ENCODE measurements around the gene SH3PXD2A. TPM values are rescaled to one million over a fixed set of nuclear protein-coding genes. Genes with fewer than 3 reads are reported as not detected.

SH3PXD2A gene
- total RNA-seq, 4 donors from 2014 or later, result 128 to 154 (median 136) TPM

DNA sequence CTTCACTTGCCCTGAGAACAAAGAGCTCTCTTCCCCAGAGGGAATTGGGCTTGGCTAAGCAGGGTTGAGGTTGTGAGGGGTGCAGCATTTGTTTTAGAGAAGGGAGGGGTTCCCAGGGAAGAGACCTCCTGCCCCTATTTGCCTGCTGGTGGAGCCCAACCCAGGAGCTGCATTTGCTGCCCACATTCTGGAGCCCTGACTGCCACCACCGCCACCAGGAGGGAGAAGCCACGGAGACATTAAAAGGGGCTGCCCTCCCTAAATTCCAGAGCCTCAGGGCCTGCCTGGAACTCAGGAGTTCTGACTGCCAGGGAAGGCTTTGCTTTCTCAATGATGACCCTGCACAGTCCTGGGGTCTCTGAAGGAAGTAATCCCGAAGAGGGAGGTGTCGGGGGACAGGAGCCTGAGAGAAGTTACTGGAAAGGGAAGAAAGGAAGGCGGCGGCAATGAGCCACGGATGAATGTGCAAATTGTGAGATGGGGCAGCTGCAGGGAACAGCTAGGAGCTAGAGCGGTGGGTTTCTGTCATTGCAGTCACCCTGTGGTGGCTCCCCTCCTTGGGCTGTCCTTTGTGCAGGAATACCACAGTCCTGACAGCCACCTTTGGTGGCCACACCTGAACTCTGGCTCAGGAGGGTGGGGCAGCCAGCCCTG is 310.6 kb downstream of the SH3PXD2A start:
- Histone ChIP-seq H3K27me3 (no peaks in the 10 kb centered on the region), H3K4me3 (no peak overlapping the region), H3K9me3 (no peaks in the 10 kb centered on the region), H3K27ac (no peak overlapping the region), H3K36me3 (no peaks in the 10 kb centered on the region), H3K4me1 (peaks cover 0 to 14% (median 5%) of the 10 kb centered on the region in 4 donors)
- WGBS, 2 donors, result 78 to 84% methylated on average over 8 of the region's 8 CpGs
- TF ChIP-seq EP300 (IDR thresholded peaks at IDR 0.05), result no peak
- TF ChIP-seq, protein P1, sequence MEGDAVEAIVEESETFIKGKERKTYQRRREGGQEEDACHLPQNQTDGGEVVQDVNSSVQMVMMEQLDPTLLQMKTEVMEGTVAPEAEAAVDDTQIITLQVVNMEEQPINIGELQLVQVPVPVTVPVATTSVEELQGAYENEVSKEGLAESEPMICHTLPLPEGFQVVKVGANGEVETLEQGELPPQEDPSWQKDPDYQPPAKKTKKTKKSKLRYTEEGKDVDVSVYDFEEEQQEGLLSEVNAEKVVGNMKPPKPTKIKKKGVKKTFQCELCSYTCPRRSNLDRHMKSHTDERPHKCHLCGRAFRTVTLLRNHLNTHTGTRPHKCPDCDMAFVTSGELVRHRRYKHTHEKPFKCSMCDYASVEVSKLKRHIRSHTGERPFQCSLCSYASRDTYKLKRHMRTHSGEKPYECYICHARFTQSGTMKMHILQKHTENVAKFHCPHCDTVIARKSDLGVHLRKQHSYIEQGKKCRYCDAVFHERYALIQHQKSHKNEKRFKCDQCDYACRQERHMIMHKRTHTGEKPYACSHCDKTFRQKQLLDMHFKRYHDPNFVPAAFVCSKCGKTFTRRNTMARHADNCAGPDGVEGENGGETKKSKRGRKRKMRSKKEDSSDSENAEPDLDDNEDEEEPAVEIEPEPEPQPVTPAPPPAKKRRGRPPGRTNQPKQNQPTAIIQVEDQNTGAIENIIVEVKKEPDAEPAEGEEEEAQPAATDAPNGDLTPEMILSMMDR (IDR thresholded peaks at IDR 0.05), result no peak
- no peak for TF ChIP-seq POLR2A (IDR thresholded peaks at IDR 0.05)
- DNase-seq (ENCODE audit: low spot score in 2 of 2), result no peak

Small RNA genes within 50 kb of the gene (small RNA-seq; reads per million reads assigned to genes)
- gene RF00019, result not detected

Other genes with a start within 250 kb of the SH3PXD2A start
- gene STN1, start 62.6 kb upstream of the SH3PXD2A start, total RNA-seq, result 10 to 100 TPM; 12.6 to 26.7 (median 22.1) TPM
- 10 to 100 TPM; 62.2 to 74.7 (median 68.0) TPM for gene SLK, start 111.6 kb upstream of the SH3PXD2A start, total RNA-seq
- under 1 TPM in 3 of 4 donors, not detected in 1; under 0.01 to 0.59 (median 0.22) TPM for gene COL17A1, start 230.3 kb upstream of the SH3PXD2A start, total RNA-seq